Thymus (tissue), 11 donors: ENCODE results near the gene CDH4. TPM values are rescaled to one million over a fixed set of nuclear protein-coding genes. Genes with fewer than 3 reads are reported as not detected.
"Not testable (repeated sequence)": the region's sequence is repeated elsewhere in the genome, so short reads cannot be mapped to it uniquely, and the experiment has no call there.

Experiments
- DNase-seq, 9 donors: peaks; one replicate each; pipeline ENCODE4 v3.0.0-alpha.2; 2013; ENCODE audit warnings: low spot score in 9 of 9, low read depth in 6 of 9, missing footprints in 1 of 9
- H3K27ac ChIP-seq, 2 donors: one replicate each; pipeline ENCODE4 v1.5.1; 2013; ENCODE audit warnings: control low read depth in 1 of 2, low read depth in 1 of 2, low read length in 1 of 2, mild to moderate bottlenecking in 1 of 2, moderate library complexity in 1 of 2
- H3K27me3 ChIP-seq, 2 donors: one replicate each; pipeline ENCODE4 v1.5.1; 2013; ENCODE audit warnings: low read length in 1 of 2; ENCODE audit not compliant: control insufficient read depth in 2 of 2, insufficient read depth in 1 of 2
- H3K36me3 ChIP-seq, 2 donors: one replicate each; pipeline ENCODE4 v1.5.1; 2013; ENCODE audit warnings: low read length in 1 of 2, mild to moderate bottlenecking in 1 of 2, moderate library complexity in 1 of 2; ENCODE audit not compliant: control insufficient read depth in 2 of 2, insufficient read depth in 2 of 2
- H3K4me1 ChIP-seq, 2 donors: one replicate each; pipeline ENCODE4 v1.5.1; 2013; ENCODE audit warnings: low read length in 2 of 2; ENCODE audit not compliant: control insufficient read depth in 2 of 2, insufficient read depth in 2 of 2
- H3K4me3 ChIP-seq, 2 donors: one replicate each; pipeline ENCODE4 v1.5.1; 2013; ENCODE audit warnings: low read length in 2 of 2, control low read depth in 1 of 2, mild to moderate bottlenecking in 1 of 2
- H3K9me3 ChIP-seq, 2 donors: one replicate each; pipeline ENCODE4 v1.5.1; 2013; ENCODE audit warnings: low read length in 1 of 2, mild to moderate bottlenecking in 1 of 2; ENCODE audit not compliant: control insufficient read depth in 2 of 2, insufficient read depth in 1 of 2
- WGBS: extraction: QIAGEN DNeasy Blood & Tissue Kit; methylation state at CpG from one replicate; pipeline ENCODE4 v1.1.7; 2013; 5-methylcytosine and 5-hydroxymethylcytosine counted together
- polyA plus RNA-seq: library from polyadenylated mRNA; stranded (reverse); fragments of 200-250 nt; gene quantifications from one replicate; pipeline ENCODE4 v1.2.3, GENCODE V29; 2013
- total RNA-seq: library from RNA; stranded (reverse); fragments of 120-200 nt; gene quantifications from one replicate; pipeline ENCODE4 v1.2.4, GENCODE V29; 2013
- donor health status: healthy.

The CDH4 gene
- total and polyA plus RNA-seq, 2 donors = 0.34 to 0.61 TPM

- DNase-seq = no peak
- H3K4me1 ChIP-seq = no peaks in the 10 kb centered on the region
- H3K9me3 ChIP-seq = peaks cover 2 to 9% of the 10 kb centered on the region in 2 donors
- 86% methylated on average over 17 of the region's 17 CpGs for WGBS
- H3K4me3 ChIP-seq = no peak overlapping the region
- H3K27me3 ChIP-seq = no peaks in the 10 kb centered on the region
- H3K36me3 ChIP-seq = peaks cover 17 to 63% of the 10 kb centered on the region in 2 donors
- H3K27ac ChIP-seq = no peak overlapping the region
Observed at GRCh38 chr20:61983965-61984364, 731.9 kb downstream of the CDH4 start.

- 95% methylated on average over 14 of the region's 14 CpGs for WGBS
Observed at GRCh38 chr20:61984431-61984830, 732.4 kb downstream of the CDH4 start.

GRCh38 chr20:61985096-61985495, 733.0 kb downstream of the CDH4 start:
- H3K27me3 ChIP-seq = no peaks in the 10 kb centered on the region
- peaks cover 2 to 9% of the 10 kb centered on the region in 2 donors for H3K9me3 ChIP-seq
- no peak overlapping the region for H3K4me3 ChIP-seq
- no peaks in the 10 kb centered on the region for H3K4me1 ChIP-seq
- H3K27ac ChIP-seq = no peak overlapping the region
- 96% methylated on average over 6 of the region's 6 CpGs for WGBS
- H3K36me3 ChIP-seq = peaks cover 22 to 63% of the 10 kb centered on the region in 2 donors
- DNase-seq = no peak

More at GRCh38 chr20:61984431-61984830, 732.4 kb downstream of the CDH4 start:
- H3K36me3 ChIP-seq = peaks cover 20 to 65% of the 10 kb centered on the region in 2 donors
- not testable (repeated sequence) for H3K27ac ChIP-seq, H3K27me3 ChIP-seq, DNase-seq, H3K9me3 ChIP-seq, H3K4me1 ChIP-seq, H3K4me3 ChIP-seq

- H3K36me3 ChIP-seq = peaks cover 34 to 68% of the 10 kb centered on the region in 2 donors
- H3K4me1 ChIP-seq = no peaks in the 10 kb centered on the region
- H3K4me3 ChIP-seq = no peak overlapping the region
- no peak overlapping the region for H3K27ac ChIP-seq
- 95% methylated on average over 16 of the region's 16 CpGs for WGBS
- no peak for DNase-seq
- H3K27me3 ChIP-seq = no peaks in the 10 kb centered on the region
- H3K9me3 ChIP-seq = peaks cover 5 to 9% of the 10 kb centered on the region in 2 donors
Observed at GRCh38 chr20:61986762-61987321, 734.8 kb downstream of the CDH4 start.

- Histone ChIP-seq H3K4me3 (no peak overlapping the region), H3K27ac (no peak overlapping the region), H3K9me3 (peaks cover 9 to 14% of the 10 kb centered on the region in 2 donors), H3K27me3 (no peaks in the 10 kb centered on the region), H3K36me3 (peaks cover 47 to 83% of the 10 kb centered on the region in 2 donors), H3K4me1 (no peaks in the 10 kb centered on the region)
- WGBS = 98% methylated on average over 18 of the region's 18 CpGs
- no peak for DNase-seq
Observed at GRCh38 chr20:61988665-61989064, 736.6 kb downstream of the CDH4 start.

- H3K4me1 ChIP-seq = no peaks in the 10 kb centered on the region
- no peak overlapping the region for H3K4me3 ChIP-seq
- H3K27ac ChIP-seq = no peak overlapping the region
- 97% methylated on average over 14 of the region's 14 CpGs for WGBS
- H3K27me3 ChIP-seq = no peaks in the 10 kb centered on the region
- H3K9me3 ChIP-seq = peaks cover 9 to 14% of the 10 kb centered on the region in 2 donors
- no peak for DNase-seq
- peaks cover 48 to 83% of the 10 kb centered on the region in 2 donors for H3K36me3 ChIP-seq
Observed at GRCh38 chr20:61989741-61990140, 737.7 kb downstream of the CDH4 start.
